Sigmoid colon (tissue), 7 donors: ENCODE measurements around the gene CADM4. TPM values are rescaled to one million over a fixed set of nuclear protein-coding genes. Genes with fewer than 3 reads are reported as not detected.

Experiments used
- DNase-seq: peaks from one replicate; pipeline ENCODE4 v3.0.0-alpha.2; 2019
- H3K27ac ChIP-seq, 4 donors: fragments of 200-600 bp; sonication (generic); one replicate each; pipeline ENCODE4 v1.5.1; 2016 to 2019; ENCODE audit warnings: mild to moderate bottlenecking in 1 of 4
- H3K27me3 ChIP-seq, 3 donors: fragments of 200-600 bp; sonication (generic); one replicate each; pipeline ENCODE4 v1.5.1; 2019; ENCODE audit warnings: mild to moderate bottlenecking in 1 of 3
- H3K36me3 ChIP-seq, 4 donors: fragments of 200-600 bp; sonication (generic); one replicate each; pipeline ENCODE4 v1.5.1; 2016 to 2019
- H3K4me1 ChIP-seq, 4 donors: fragments of 200-600 bp; sonication (generic); one replicate each; pipeline ENCODE4 v1.5.1; 2017 to 2019
- H3K4me3 ChIP-seq, 4 donors: fragments of 200-600 bp; sonication (generic); one replicate each; pipeline ENCODE4 v1.5.1; 2017 to 2019; ENCODE audit warnings: mild to moderate bottlenecking in 2 of 4, moderate library complexity in 1 of 4
- H3K9me3 ChIP-seq, 4 donors: fragments of 200-600 bp in 3 of 4; sonication (generic) in 3 of 4; one replicate each; pipeline versions ENCODE4 v1.5.1 to v1.6.1; 2013 to 2019
- CTCF ChIP-seq, 4 experiments: fragments of 450-650 bp in 3 of 4; fragments of 200-600 bp in 1 of 4; IDR thresholded peaks; one replicate each; pipeline ENCODE4 v1.5.1; 2016 to 2019; ENCODE audit warnings: antibody characterized with exemption in 4 of 4, mild to moderate bottlenecking in 3 of 4, moderate library complexity in 2 of 4
- EP300 ChIP-seq, 4 donors: sonication (generic); formaldehyde crosslinking; IDR thresholded peaks; one replicate each; pipeline ENCODE4 v1.6.1; 2017; ENCODE audit warnings: antibody characterized with exemption in 4 of 4
- POLR2A ChIP-seq, 2 donors: fragments of 450-650 bp; IDR thresholded peaks; one replicate each; pipeline ENCODE4 v1.6.1; 2016; ENCODE audit warnings: antibody characterized with exemption in 2 of 2, mild to moderate bottlenecking in 2 of 2, moderate library complexity in 2 of 2
- POLR2AphosphoS5 ChIP-seq, 4 donors: sonication (generic); formaldehyde crosslinking; IDR thresholded peaks; one replicate each; pipeline ENCODE4 v1.6.1; 2017; ENCODE audit warnings: antibody characterized with exemption in 4 of 4
- WGBS, 2 donors: extraction: QIAGEN DNeasy Blood & Tissue Kit; methylation state at CpG; one replicate each; pipeline ENCODE4 v1.1.7; 2013; 5-methylcytosine and 5-hydroxymethylcytosine counted together
- intact Hi-C: fragments of 100-400 bp; cut with DNase I; formaldehyde crosslinking; loops from one replicate; pipeline ENCODE4 v1.15.1; 2023
- polyA plus RNA-seq, 3 donors: library from polyadenylated mRNA; stranded (reverse); fragments of 200-250 nt; gene quantifications; one replicate each; pipeline ENCODE4 v1.2.3, GENCODE V29; 2013
- total RNA-seq, 4 donors: library from RNA; depleted of rRNA; stranded (reverse); fragments of >200 nt; gene quantifications; one replicate each; pipeline ENCODE4 v1.1.0, GENCODE V29; 2016
- donor health status: healthy with polysubstance abuse.
- donor health status: Bipolar disorder and iron deficiency.
- donor health status: healthy.

The CADM4 gene
- total and polyA plus RNA-seq, 7 donors, result 0.92 to 21.7 (median 16.4) TPM

GRCh38 chr19:43658494-43658893, 18.8 kb upstream of the CADM4 start:
- DNase-seq, result no peak
- peaks cover 0 to 3% (median under 1%) of the 10 kb centered on the region in 4 donors for H3K9me3 ChIP-seq
- TF ChIP-seq CTCF (IDR thresholded peaks at IDR 0.05) (no peak), POLR2A (IDR thresholded peaks at IDR 0.05) (no peak), POLR2AphosphoS5 (IDR thresholded peaks at IDR 0.05) (no peak), EP300 (IDR thresholded peaks at IDR 0.05) (no peak)
- no peak overlapping the region for H3K4me3 ChIP-seq
- H3K36me3 ChIP-seq, result peaks cover 0 to 5% (median 2%) of the 10 kb centered on the region in 4 donors
- H3K27ac ChIP-seq, result no peak overlapping the region
- intact Hi-C loops, result loop anchor here (5.0 kb wide), 1 partner anchor 211 kb away; no protein-coding TSS in a partner anchor
- no peaks in the 10 kb centered on the region for H3K4me1 ChIP-seq
- H3K27me3 ChIP-seq, result no peaks in the 10 kb centered on the region
- 96 to 98% methylated on average over 8 of the region's 8 CpGs for WGBS, 2 donors

DNA sequence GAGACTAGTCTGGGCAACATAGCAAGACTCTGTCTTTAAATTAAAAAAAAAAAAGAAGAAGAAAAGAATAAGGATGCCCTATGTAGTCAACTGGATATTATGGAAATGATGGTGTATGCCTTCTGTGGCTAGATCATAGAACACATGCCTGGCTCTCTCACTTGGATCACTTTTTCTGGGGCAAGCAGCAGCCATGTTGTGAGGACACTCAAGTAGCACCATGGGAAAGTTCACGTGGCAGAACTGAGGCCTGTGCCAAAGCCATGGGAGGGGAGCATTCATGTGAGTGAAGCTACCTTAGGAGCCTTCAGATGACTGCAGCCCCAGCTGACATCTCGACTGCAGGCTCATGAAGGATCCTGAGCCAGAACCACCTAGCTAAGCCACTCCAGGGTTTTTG, 18.4 kb upstream of the CADM4 start:
- no peaks in the 10 kb centered on the region for H3K27me3 ChIP-seq
- DNase-seq, result no peak
- 91% methylated on average over 2 of the region's 2 CpGs for WGBS, 2 donors
- no peaks in the 10 kb centered on the region for H3K4me1 ChIP-seq
- peaks cover 0 to 3% (median under 1%) of the 10 kb centered on the region in 4 donors for H3K9me3 ChIP-seq
- no peak overlapping the region for H3K4me3 ChIP-seq
- TF ChIP-seq CTCF (IDR thresholded peaks at IDR 0.05), result no peak
- TF ChIP-seq POLR2A (IDR thresholded peaks at IDR 0.05), result no peak
- TF ChIP-seq EP300 (IDR thresholded peaks at IDR 0.05), result no peak
- TF ChIP-seq POLR2AphosphoS5 (IDR thresholded peaks at IDR 0.05), result no peak
- H3K36me3 ChIP-seq, result peaks cover 0 to 5% (median 2%) of the 10 kb centered on the region in 4 donors
- intact Hi-C loops, result loop anchor here (5.0 kb wide), 1 partner anchor 211 kb away; no protein-coding TSS in a partner anchor
- H3K27ac ChIP-seq, result no peak overlapping the region

GRCh38 chr19:43656436-43656835, 16.8 kb upstream of the CADM4 start:
- intact Hi-C loops, result loop anchor here (5.0 kb wide), 1 partner anchor 209 kb away; no protein-coding TSS in a partner anchor
- TF ChIP-seq POLR2AphosphoS5 (IDR thresholded peaks at IDR 0.05) (no peak), POLR2A (IDR thresholded peaks at IDR 0.05) (no peak), CTCF (IDR thresholded peaks at IDR 0.05) (no peak), EP300 (IDR thresholded peaks at IDR 0.05) (no peak)
- peaks cover 0 to 5% (median 2%) of the 10 kb centered on the region in 4 donors for H3K36me3 ChIP-seq
- peaks cover 0 to 3% (median under 1%) of the 10 kb centered on the region in 4 donors for H3K9me3 ChIP-seq
- no peak for DNase-seq
- H3K27ac ChIP-seq, result no peak overlapping the region
- H3K4me3 ChIP-seq, result no peak overlapping the region
- H3K4me1 ChIP-seq, result peaks cover 0 to 7% (median 0%) of the 10 kb centered on the region in 4 donors
- H3K27me3 ChIP-seq, result no peaks in the 10 kb centered on the region
- 93 to 98% methylated on average over 6 of the region's 6 CpGs for WGBS, 2 donors

DNA sequence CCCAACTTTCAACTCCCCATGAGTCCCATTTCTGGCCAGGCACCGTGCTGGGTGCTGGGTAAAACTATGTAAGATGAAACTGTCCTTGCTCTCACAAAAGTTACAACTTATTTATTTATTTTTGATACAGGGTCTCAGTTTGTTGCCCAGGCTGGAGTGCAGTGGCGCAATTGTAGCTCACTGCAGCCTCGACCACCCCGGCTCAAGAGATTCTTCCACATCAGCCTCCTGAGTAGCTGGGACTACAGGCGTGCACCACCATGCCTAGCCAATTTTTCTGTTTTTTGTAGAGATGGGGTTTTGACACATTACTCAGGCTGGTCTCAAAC, 12.9 kb upstream of the CADM4 start:
- peaks cover 0 to 2% (median 0%) of the 10 kb centered on the region in 4 donors for H3K9me3 ChIP-seq
- TF ChIP-seq POLR2A (IDR thresholded peaks at IDR 0.05), result no peak
- no peak for TF ChIP-seq CTCF (IDR thresholded peaks at IDR 0.05)
- no peak for TF ChIP-seq POLR2AphosphoS5 (IDR thresholded peaks at IDR 0.05)
- peak overlapping the region in 1 of 4 donors; percentile 51 for H3K27ac ChIP-seq
- H3K27me3 ChIP-seq, result no peaks in the 10 kb centered on the region
- no peak for DNase-seq
- H3K4me3 ChIP-seq, result no peak overlapping the region
- 70 to 77% methylated on average over 5 of the region's 5 CpGs for WGBS, 2 donors
- intact Hi-C loops, result loop anchor here (2.0 kb wide), 1 partner anchor 118 kb away; no protein-coding TSS in a partner anchor
- peaks cover 0 to 18% (median 6%) of the 10 kb centered on the region in 4 donors for H3K36me3 ChIP-seq
- peaks cover 0 to 7% (median 0%) of the 10 kb centered on the region in 4 donors for H3K4me1 ChIP-seq
